Measurements from ENCODE around the gene FTO.

The FTO gene

GRCh38 chr16:53946746-53947386, 242.9 kb downstream of the FTO start:
- no peak for DNase-seq

- no peak for DNase-seq
Observed at GRCh38 chr16:53947642-53948041, 243.7 kb downstream of the FTO start.

GRCh38 chr16:53948326-53948725, 244.4 kb downstream of the FTO start:
- no peak for DNase-seq

- DNase-seq: no peak
Observed at GRCh38 chr16:53948734-53949430, 244.9 kb downstream of the FTO start.

- no peak for DNase-seq
Observed at GRCh38 chr16:53949715-53950410, 245.9 kb downstream of the FTO start.

GRCh38 chr16:53950677-53951076, 246.7 kb downstream of the FTO start:
- DNase-seq: no peak

GRCh38 chr16:53952215-53953208, 248.6 kb downstream of the FTO start:
- DNase-seq: peak; percentile 13 to 47 (median 26)

- no peak for DNase-seq
Observed at GRCh38 chr16:53953336-53953735, 249.4 kb downstream of the FTO start.

GRCh38 chr16:53955221-53955875, 251.4 kb downstream of the FTO start:
- no peak for DNase-seq

GRCh38 chr16:53958341-53958880, 254.5 kb downstream of the FTO start:
- DNase-seq: no peak

GRCh38 chr16:53960050-53960812, 256.3 kb downstream of the FTO start:
- DNase-seq: no peak

- no peak for DNase-seq
Observed at GRCh38 chr16:53960954-53961616, 257.1 kb downstream of the FTO start.

GRCh38 chr16:53962041-53962440, 258.1 kb downstream of the FTO start:
- no peak for DNase-seq

GRCh38 chr16:53964145-53964790, 260.3 kb downstream of the FTO start:
- DNase-seq: no peak

- DNase-seq: no peak
Observed at GRCh38 chr16:53966821-53967571, 263.0 kb downstream of the FTO start.

GRCh38 chr16:53967572-53967971, 263.6 kb downstream of the FTO start:
- DNase-seq: no peak

- no peak for DNase-seq
Observed at GRCh38 chr16:53968454-53968853, 264.5 kb downstream of the FTO start.

GRCh38 chr16:53968896-53969295, 264.9 kb downstream of the FTO start:
- DNase-seq: no peak

GRCh38 chr16:53971616-53972015, 267.7 kb downstream of the FTO start:
- DNase-seq: no peak

Data from suppressor macrophage treated with lipopolysaccharide for 1 hour (primary cell).